GM19395 (cell line): Measurements from ENCODE around the gene SERPINE3.

Experiments used
- ATAC-seq: cut with Tn5 transposase; IDR thresholded peaks from one replicate; pipeline ENCODE4 v1.9.1; 2021; ENCODE audit warnings: mild to moderate bottlenecking, moderate library complexity; ENCODE audit not compliant: unreplicated experiment

SERPINE3 gene

GRCh38 chr13:51327961-51328360 lies 11.5 kb upstream of the SERPINE3 start:
- ATAC-seq: no peak

DNA sequence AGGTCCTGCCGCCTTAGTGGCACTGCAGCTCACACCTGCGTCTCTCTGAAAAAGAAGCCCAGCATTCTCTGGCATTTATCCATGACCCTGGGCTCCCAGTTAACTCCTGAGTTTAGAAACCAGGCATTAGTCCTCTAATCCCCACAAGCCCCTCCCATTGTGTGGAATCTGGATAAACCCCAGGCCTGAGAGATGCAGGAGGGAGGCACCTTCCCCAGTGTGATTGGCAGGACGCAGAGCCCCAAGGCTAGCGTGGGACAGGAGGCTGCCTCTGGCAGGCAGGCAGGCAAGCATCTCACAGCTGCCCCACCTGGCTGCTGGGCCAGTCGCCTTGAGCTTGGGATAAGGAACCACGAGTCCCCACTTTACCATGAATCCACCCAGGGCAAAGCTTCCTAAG lies 11.0 kb upstream of the SERPINE3 start:
- ATAC-seq: no peak

DNA sequence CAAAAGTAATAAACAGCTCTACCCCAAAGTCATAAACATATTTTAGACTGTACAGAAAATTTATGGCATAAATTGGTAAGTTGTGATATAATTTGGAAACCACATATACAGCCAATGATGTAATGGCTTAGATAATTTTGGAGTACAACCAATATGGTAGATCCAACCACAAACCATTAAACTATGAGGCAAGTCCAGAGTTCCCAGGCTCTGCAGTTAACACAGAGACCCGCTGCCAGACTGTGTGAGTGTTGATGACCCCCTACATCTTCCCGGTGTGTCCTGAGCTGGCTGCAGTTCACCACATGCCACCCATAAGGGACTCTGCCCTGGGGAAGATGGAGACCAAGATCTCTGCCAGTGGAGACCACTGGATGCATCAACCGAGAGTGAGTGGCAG lies 9.9 kb upstream of the SERPINE3 start:
- ATAC-seq: no peak

GRCh38 chr13:51330791-51331190 lies 8.7 kb upstream of the SERPINE3 start:
- no peak for ATAC-seq

GRCh38 chr13:51331354-51331861 lies 8.1 kb upstream of the SERPINE3 start:
- no peak for ATAC-seq

- no peak for ATAC-seq
Measured at GRCh38 chr13:51332566-51333361, 6.7 kb upstream of the SERPINE3 start.

- ATAC-seq: no peak
Measured at GRCh38 chr13:51333421-51333820, 6.1 kb upstream of the SERPINE3 start.

- ATAC-seq: no peak
Measured at GRCh38 chr13:51333826-51334225, 5.7 kb upstream of the SERPINE3 start.

GRCh38 chr13:51336746-51337145 lies 2.7 kb upstream of the SERPINE3 start:
- no peak for ATAC-seq

GRCh38 chr13:51339952-51340732 lies 651 bp downstream of the SERPINE3 start:
- ATAC-seq: no peak

- no peak for ATAC-seq
Measured at GRCh38 chr13:51341232-51341631, 1.7 kb downstream of the SERPINE3 start.

DNA sequence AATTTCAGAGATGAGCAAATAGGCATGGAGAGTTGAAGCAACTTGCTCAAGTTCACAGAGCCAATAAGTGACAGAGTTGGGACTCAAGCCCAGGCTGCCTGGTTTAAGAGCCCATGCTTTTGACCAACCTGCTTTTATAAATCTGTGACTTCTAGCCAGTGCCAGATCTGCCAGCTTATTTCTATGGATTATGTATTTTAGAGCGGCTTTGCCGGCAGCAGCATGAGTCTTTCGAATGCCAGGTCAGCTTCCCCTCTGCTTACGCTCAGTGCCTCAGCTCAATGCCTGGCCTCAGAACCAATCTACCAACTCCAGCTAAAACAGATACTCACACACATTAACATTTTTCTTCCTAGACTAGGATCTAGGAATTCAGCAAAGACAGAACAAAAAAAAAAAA lies 2.3 kb downstream of the SERPINE3 start:
- no peak for ATAC-seq

- ATAC-seq: no peak
Measured at GRCh38 chr13:51342706-51343105, 3.2 kb downstream of the SERPINE3 start.

DNA sequence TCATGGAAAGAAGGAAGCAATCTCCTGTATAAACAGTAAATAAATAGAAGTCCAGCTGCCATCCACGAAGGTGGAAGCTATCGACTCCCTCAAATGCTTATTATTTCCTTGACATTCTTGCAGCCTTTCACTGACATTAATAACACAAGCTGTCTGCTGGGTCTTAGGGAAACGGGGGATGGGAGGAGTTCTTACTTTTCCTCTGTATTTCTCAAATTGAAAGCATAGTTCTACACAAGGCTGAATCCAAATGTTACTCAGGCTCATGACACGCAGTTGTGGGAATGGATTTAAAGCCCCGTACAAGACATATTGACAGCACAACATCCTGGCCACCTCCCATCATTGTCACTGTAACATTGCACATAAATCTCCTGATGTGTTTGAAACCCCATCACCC lies 4.0 kb downstream of the SERPINE3 start:
- no peak for ATAC-seq

- no peak for ATAC-seq
Measured at GRCh38 chr13:51346397-51346796, 6.9 kb downstream of the SERPINE3 start.

- no peak for ATAC-seq
Measured at GRCh38 chr13:51347099-51347498, 7.6 kb downstream of the SERPINE3 start.

GRCh38 chr13:51348069-51348967 lies 8.8 kb downstream of the SERPINE3 start:
- no peak for ATAC-seq

DNA sequence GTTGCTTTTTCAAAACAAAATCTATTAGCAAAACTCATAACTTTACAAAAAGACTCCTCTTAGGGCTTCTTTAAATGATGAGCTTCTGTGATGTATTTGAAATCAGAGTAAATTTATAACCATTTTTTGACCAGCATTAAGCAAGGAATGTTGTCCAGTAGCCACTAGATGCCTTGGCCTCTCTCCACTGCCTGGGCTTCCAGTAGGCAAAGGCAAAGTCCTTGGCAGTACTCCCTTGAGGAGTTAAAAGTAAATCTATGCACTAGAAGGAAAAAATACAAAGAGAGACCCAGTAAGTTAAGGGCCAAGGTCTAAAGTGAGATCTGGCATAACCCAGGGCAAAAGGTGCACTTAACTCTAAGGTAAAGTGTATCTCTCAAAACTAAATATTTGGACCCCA lies 9.5 kb downstream of the SERPINE3 start:
- no peak for ATAC-seq

- no peak for ATAC-seq
Measured at GRCh38 chr13:51355217-51355616, 15.7 kb downstream of the SERPINE3 start.

DNA sequence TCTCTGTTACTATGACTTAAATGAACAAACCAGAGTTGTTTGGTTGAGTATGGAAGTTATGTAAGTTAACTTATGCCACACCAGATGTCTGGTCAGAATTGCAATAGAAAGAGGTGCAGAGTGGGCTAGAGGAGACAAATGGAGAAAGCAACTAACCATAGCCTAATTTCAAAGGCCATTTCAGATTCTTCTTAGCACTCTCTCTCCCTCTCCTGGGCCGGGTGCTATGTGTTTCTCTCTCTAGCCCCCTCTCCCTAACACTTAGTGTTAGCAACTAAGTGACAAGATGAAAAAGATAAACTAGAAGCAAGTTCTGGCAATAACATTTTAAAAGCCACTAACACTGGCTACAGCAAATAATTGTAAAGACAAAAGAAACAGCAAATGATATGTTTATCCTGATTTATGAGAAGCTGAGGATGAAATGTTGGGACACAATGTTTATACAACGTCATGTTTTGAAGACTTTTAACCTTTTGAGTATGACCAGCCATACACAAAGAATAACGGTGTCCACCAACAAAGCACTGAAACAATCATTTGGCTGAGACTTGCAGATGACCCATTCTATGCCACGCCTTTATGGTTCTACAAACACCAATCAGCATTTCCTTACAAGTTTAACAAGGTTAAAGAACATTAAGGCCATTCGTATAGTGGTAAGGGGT lies 18.6 kb downstream of the SERPINE3 start:
- no peak for ATAC-seq
